Upper lobe of left lung (tissue), 6 donors: ENCODE results near the gene REPIN1. TPM values are rescaled to one million over a fixed set of nuclear protein-coding genes. Genes with fewer than 3 reads are reported as not detected.

Source experiments
- ATAC-seq, 2 donors: fragments of 200-7000 bp; cut with Tn5 transposase; one replicate each; pipeline ENCODE4 v1.9.1; 2022; ENCODE audit warnings: mild to moderate bottlenecking in 2 of 2, moderate library complexity in 2 of 2; ENCODE audit not compliant: low FRiP score in 2 of 2
- DNase-seq, 2 donors: peaks; one replicate each; pipeline ENCODE4 v3.0.0-alpha.2; 2019 to 2020
- H3K27ac ChIP-seq, 4 donors: fragments of 200-600 bp; sonication (generic); one replicate each; pipeline ENCODE4 v1.5.1; 2016 to 2019
- H3K27me3 ChIP-seq, 4 donors: fragments of 200-600 bp; sonication (generic); one replicate each; pipeline ENCODE4 v1.5.1; 2017 to 2019
- H3K36me3 ChIP-seq, 4 donors: fragments of 200-600 bp; sonication (generic); one replicate each; pipeline ENCODE4 v1.5.1; 2016 to 2019
- H3K4me1 ChIP-seq, 4 donors: fragments of 200-600 bp; sonication (generic); one replicate each; pipeline ENCODE4 v1.5.1; 2018 to 2019
- H3K4me3 ChIP-seq, 4 donors: fragments of 200-600 bp; sonication (generic); one replicate each; pipeline ENCODE4 v1.5.1; 2017 to 2019; ENCODE audit warnings: mild to moderate bottlenecking in 2 of 4, moderate library complexity in 1 of 4
- H3K9me3 ChIP-seq, 4 donors: fragments of 200-600 bp; sonication (generic); one replicate each; pipeline ENCODE4 v1.5.1; 2018 to 2019
- CTCF ChIP-seq, 6 experiments: fragments of 450-650 bp in 4 of 6; fragments of 200-600 bp in 2 of 6; sonication (generic) in 2 of 6; IDR thresholded peaks; one replicate each; pipeline ENCODE4 v1.5.1; 2016 to 2019; ENCODE audit warnings: antibody characterized with exemption in 6 of 6
- EP300 ChIP-seq, 4 donors: sonication (generic); formaldehyde crosslinking; IDR thresholded peaks; one replicate each; pipeline ENCODE4 v1.5.1; 2017; ENCODE audit warnings: antibody characterized with exemption in 4 of 4, control low read depth in 2 of 4
- POLR2A ChIP-seq, 4 donors: fragments of 450-650 bp; IDR thresholded peaks; one replicate each; pipeline ENCODE4 v1.5.1; 2016 to 2017; ENCODE audit warnings: antibody characterized with exemption in 4 of 4, mild to moderate bottlenecking in 2 of 4
- POLR2AphosphoS5 ChIP-seq, 2 donors: sonication (generic); formaldehyde crosslinking; IDR thresholded peaks; one replicate each; pipeline ENCODE4 v1.5.1; 2017; ENCODE audit warnings: antibody characterized with exemption in 2 of 2
- WGBS, 2 donors: methylation state at CpG; one replicate each; pipeline ENCODE4 v1.1.5; 2017 to 2018; 5-methylcytosine and 5-hydroxymethylcytosine counted together
- total RNA-seq, 6 donors: library from RNA; depleted of rRNA in 4 of 6; stranded (reverse); fragments of >200 nt in 4 of 6; gene quantifications; one replicate each; pipeline versions ENCODE4 v1.1.0 to v1.2.1, GENCODE V29; 2016 to 2021
- donor health status: DM: no; HTN: no; CAD: no; lungs with moderate emphysema.
- donor health status: DM: no; HTN: yes; CAD: no; lungs with severe emphysema.

The REPIN1 gene
- total RNA-seq: 100 to 1,000 TPM in 4 of 6 donors, 10 to 100 TPM in 2; 65.2 to 125 (median 105) TPM

GRCh38 chr7:150368096-150368883 is at the start of gene REPIN1:
Gene REPIN1, plus strand, starts transcription at chr7:150368822. Its CDS starts 890 bp downstream, at chr7:150369712.
- Histone ChIP-seq H3K4me3 (peak within 1 kb of the TSS; percentile 81 to 96 (median 87)), H3K4me1 (peaks cover 18 to 38% (median 21%) of the 10 kb centered on the region in 4 donors), H3K27ac (peak within 1 kb of the TSS; percentile 93 to 97 (median 94)), H3K36me3 (peaks cover 6 to 29% (median 23%) of the 10 kb centered on the region in 4 donors), H3K27me3 (no peaks in the 10 kb centered on the region), H3K9me3 (no peaks in the 10 kb centered on the region)
- TF ChIP-seq CTCF (IDR thresholded peaks at IDR 0.05) (peak in 1 of 6 experiments; percentile 5), POLR2A (IDR thresholded peaks at IDR 0.05) (peak in 3 of 4 donors; percentile 4 to 84 (median 47)), POLR2AphosphoS5 (IDR thresholded peaks at IDR 0.05) (peak; percentile 61 to 83), EP300 (IDR thresholded peaks at IDR 0.05) (no peak)
- peak; percentile 82 to 94 for ATAC-seq
- 0 to 1% methylated on average over 15 to 40 of the region's 85 CpGs for WGBS, 2 donors
- DNase-seq: peak; percentile 90 to 98

GRCh38 chr7:150321788-150322113 is 46.9 kb upstream of the REPIN1 start:
- no peak for ATAC-seq
- no peaks in the 10 kb centered on the region for H3K36me3 ChIP-seq

GRCh38 chr7:150322114-150322832 is 46.3 kb upstream of the REPIN1 start:
- Histone ChIP-seq H3K9me3 (no peaks in the 10 kb centered on the region), H3K27me3 (no peaks in the 10 kb centered on the region), H3K4me1 (peaks cover 20 to 43% (median 37%) of the 10 kb centered on the region in 4 donors), H3K36me3 (no peaks in the 10 kb centered on the region), H3K27ac (peak overlapping the region; percentile 89 to 95 (median 91)), H3K4me3 (peak overlapping the region; percentile 42 to 77 (median 62))
- no peak for DNase-seq
- 54 to 69% methylated on average over 4 of the region's 4 CpGs for WGBS, 2 donors
- ATAC-seq: no peak
- no peak for TF ChIP-seq POLR2AphosphoS5 (IDR thresholded peaks at IDR 0.05)
- no peak for TF ChIP-seq CTCF (IDR thresholded peaks at IDR 0.05)
- no peak for TF ChIP-seq EP300 (IDR thresholded peaks at IDR 0.05)
- TF ChIP-seq POLR2A (IDR thresholded peaks at IDR 0.05): no peak

More at GRCh38 chr7:150321788-150322113, 46.9 kb upstream of the REPIN1 start:
- H3K4me3 ChIP-seq: peak overlapping the region in 1 of 4 donors; percentile 76
- H3K9me3 ChIP-seq: no peaks in the 10 kb centered on the region
- H3K4me1 ChIP-seq: peaks cover 20 to 43% (median 37%) of the 10 kb centered on the region in 4 donors
- peak overlapping the region in 3 of 4 donors; percentile 6 to 90 (median 13) for H3K27ac ChIP-seq
- DNase-seq: no peak
- WGBS, 2 donors: 95 to 100% methylated on average over 3 of the region's 3 CpGs
- no peaks in the 10 kb centered on the region for H3K27me3 ChIP-seq
- no peak for TF ChIP-seq POLR2A (IDR thresholded peaks at IDR 0.05)
- no peak for TF ChIP-seq POLR2AphosphoS5 (IDR thresholded peaks at IDR 0.05)
- TF ChIP-seq CTCF (IDR thresholded peaks at IDR 0.05): no peak
- TF ChIP-seq EP300 (IDR thresholded peaks at IDR 0.05): no peak

- peaks cover 20 to 43% (median 37%) of the 10 kb centered on the region in 4 donors for H3K4me1 ChIP-seq
- ATAC-seq (peak; percentile 77 to 82), DNase-seq (peak; percentile 72 to 93)
Measured at GRCh38 chr7:150322833-150323681, 45.6 kb upstream of the REPIN1 start, which contains the start of the genes ACTR3C and LRRC61. Gene ACTR3C, minus strand, starts transcription at chr7:150323545. Its CDS starts 28,249 bp downstream, at chr7:150295296. Gene LRRC61, plus strand, starts transcription at chr7:150323355. Its CDS starts 13,507 bp downstream, at chr7:150336862.

More at GRCh38 chr7:150322833-150323681, 45.6 kb upstream of the REPIN1 start, which contains the start of the genes ACTR3C and LRRC61:
- TF ChIP-seq POLR2AphosphoS5 (IDR thresholded peaks at IDR 0.05) (peak in 1 of 2 donors; percentile 49), EP300 (IDR thresholded peaks at IDR 0.05) (no peak), CTCF (IDR thresholded peaks at IDR 0.05) (peak in 4 of 6 experiments; percentile 28 to 71 (median 46)), POLR2A (IDR thresholded peaks at IDR 0.05) (peak in 2 of 4 donors; percentile 40 to 66)
- Histone ChIP-seq H3K27me3 (no peaks in the 10 kb centered on the region), H3K36me3 (no peaks in the 10 kb centered on the region), H3K27ac (peak within 1 kb of the TSS; percentile 89 to 95 (median 91)), H3K4me3 (peak within 1 kb of the TSS; percentile 42 to 77 (median 62)), H3K9me3 (no peaks in the 10 kb centered on the region)
- WGBS, 2 donors: 9 to 15% methylated on average over 10 to 54 of the region's 82 CpGs
